SU-DHL-6 (cell line): ENCODE measurements around the gene TBC1D5.
"Not testable (repeated sequence)": the region's sequence is repeated elsewhere in the genome, so short reads cannot be mapped to it uniquely, and the experiment has no call there.

Experiments
- EZH2phosphoT487 ChIP-seq: fragments of 200-600 bp; sonication (generic), shearing (Covaris generic); conservative IDR thresholded peaks from 2 replicates; pipeline ENCODE4 v1.6.1; 2018; ENCODE audit warnings: mild to moderate bottlenecking, antibody characterized with exemption, low read length, moderate library complexity, mixed read lengths
- TF ChIP-seq, protein P1 (sequence below): fragments of 200-600 bp; sonication (generic); IDR thresholded peaks from one replicate; pipeline ENCODE4 v1.5.1; 2017; ENCODE audit warnings: antibody characterized with exemption, mild to moderate bottlenecking, low read length, moderate library complexity; ENCODE audit not compliant: insufficient read depth, poor library complexity, severe bottlenecking

DNA sequence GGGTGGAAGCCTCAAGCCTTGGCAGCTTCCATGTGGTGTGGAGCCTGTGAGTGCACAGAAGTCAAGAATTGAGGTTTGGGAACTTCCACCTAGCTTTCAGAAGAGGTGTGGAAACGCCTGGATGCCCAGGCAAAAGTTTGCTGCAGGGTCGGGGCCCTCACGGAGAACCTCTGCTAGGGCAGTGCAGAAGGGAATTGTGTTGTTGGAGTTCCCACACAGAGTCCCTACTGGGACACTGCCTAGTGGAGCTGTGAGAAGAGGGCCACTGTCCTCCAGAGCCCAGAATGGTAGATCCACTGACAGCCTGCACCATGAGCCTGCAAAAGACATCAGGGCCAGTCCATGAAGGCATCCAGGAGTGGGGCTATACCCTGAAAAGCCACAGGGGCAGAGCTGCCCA is 613.8 kb downstream of the TBC1D5 start:
- TF ChIP-seq, protein P1, sequence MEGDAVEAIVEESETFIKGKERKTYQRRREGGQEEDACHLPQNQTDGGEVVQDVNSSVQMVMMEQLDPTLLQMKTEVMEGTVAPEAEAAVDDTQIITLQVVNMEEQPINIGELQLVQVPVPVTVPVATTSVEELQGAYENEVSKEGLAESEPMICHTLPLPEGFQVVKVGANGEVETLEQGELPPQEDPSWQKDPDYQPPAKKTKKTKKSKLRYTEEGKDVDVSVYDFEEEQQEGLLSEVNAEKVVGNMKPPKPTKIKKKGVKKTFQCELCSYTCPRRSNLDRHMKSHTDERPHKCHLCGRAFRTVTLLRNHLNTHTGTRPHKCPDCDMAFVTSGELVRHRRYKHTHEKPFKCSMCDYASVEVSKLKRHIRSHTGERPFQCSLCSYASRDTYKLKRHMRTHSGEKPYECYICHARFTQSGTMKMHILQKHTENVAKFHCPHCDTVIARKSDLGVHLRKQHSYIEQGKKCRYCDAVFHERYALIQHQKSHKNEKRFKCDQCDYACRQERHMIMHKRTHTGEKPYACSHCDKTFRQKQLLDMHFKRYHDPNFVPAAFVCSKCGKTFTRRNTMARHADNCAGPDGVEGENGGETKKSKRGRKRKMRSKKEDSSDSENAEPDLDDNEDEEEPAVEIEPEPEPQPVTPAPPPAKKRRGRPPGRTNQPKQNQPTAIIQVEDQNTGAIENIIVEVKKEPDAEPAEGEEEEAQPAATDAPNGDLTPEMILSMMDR: not testable (repeated sequence)
- TF ChIP-seq EZH2phosphoT487: not testable (repeated sequence)
